PC-3 (cell line): ENCODE results near the gene CERS6.

Experiments used
- CTCF ChIP-seq: fragments of 300-600 bp; sonication (generic); conservative IDR thresholded peaks from 2 replicates; pipeline ENCODE4 v1.5.1; 2017; ENCODE audit warnings: antibody characterized with exemption, low read depth, mild to moderate bottlenecking, low read length
- EZH2 ChIP-seq: fragments of 300-600 bp; sonication (generic); IDR thresholded peaks from one replicate; pipeline ENCODE4 v1.6.1; 2017; ENCODE audit warnings: antibody characterized with exemption, mild to moderate bottlenecking, low read length; ENCODE audit not compliant: unreplicated experiment
- EZH2phosphoT487 ChIP-seq: fragments of 300-600 bp; sonication (generic); IDR thresholded peaks from 2 replicates; pipeline ENCODE4 v1.6.1; 2018; ENCODE audit warnings: mild to moderate bottlenecking, antibody characterized with exemption, low read length, borderline replicate concordance

- no peak for TF ChIP-seq CTCF
- TF ChIP-seq EZH2: no peak
- TF ChIP-seq EZH2phosphoT487: no peak
Measured at GRCh38 chr2:168641636-168642035, 185.6 kb downstream of the CERS6 start.
